RPMI7951 (cell line): ENCODE measurements around the gene UNC50. TPM values are rescaled to one million over a fixed set of nuclear protein-coding genes. Genes with fewer than 3 reads are reported as not detected.
"Not testable (repeated sequence)": the region's sequence is repeated elsewhere in the genome, so short reads cannot be mapped to it uniquely, and the experiment has no call there.

Experiments
- DNase-seq: peaks from one replicate; pipeline ENCODE4 v3.0.0-alpha.2; 2012; ENCODE audit warnings: low read depth
- total RNA-seq: library from RNA; depleted of rRNA; stranded (reverse); fragments of >200 nt; shearing (Covaris generic); gene quantifications from 2 replicates; pipeline ENCODE4 v1.2.3, GENCODE V29; 2014

The UNC50 gene
- total RNA-seq, 1 experiment from 2014 or later = 72.8 TPM

DNA sequence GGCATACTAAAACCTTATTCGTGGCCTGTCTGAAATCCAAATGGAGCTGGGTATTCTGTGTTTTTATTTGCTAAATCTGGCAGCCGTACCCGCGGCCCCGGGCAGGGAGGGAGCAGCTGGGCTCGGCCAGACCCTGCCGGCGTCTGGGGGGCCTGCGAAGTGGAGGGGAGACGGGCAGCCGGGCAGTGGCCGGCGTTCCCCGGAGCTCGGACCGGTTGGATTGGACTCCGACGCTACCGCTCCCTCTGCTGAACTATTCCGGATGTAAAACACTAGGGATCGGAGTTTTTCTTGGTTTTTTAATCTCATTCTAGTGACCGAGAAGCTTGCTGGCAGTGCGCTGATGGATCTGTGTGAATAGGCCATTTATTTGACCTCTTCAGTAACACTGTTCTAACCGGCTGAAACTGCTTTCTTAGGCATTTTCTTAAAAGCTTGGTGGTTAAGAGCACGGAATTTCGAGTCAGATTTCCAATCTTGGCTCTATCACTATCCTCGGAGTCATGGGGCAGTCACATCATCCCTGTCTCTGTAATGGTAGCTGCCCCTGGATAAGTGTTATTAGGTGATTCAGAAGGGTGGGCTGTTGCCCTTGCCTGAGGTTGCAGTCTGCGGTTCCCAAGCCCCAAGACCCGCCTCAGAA, 694 bp downstream of the UNC50 start:
- peak; percentile 47 for DNase-seq

GRCh38 chr2:98614024-98614739, 5.8 kb downstream of the UNC50 start:
- DNase-seq = no peak

- no peak for DNase-seq
These were observed 7.1 kb downstream of the UNC50 start for GRCh38 chr2:98615481-98615880.

- no peak for DNase-seq
These were observed 8.8 kb downstream of the UNC50 start for GRCh38 chr2:98617149-98617548.

DNA sequence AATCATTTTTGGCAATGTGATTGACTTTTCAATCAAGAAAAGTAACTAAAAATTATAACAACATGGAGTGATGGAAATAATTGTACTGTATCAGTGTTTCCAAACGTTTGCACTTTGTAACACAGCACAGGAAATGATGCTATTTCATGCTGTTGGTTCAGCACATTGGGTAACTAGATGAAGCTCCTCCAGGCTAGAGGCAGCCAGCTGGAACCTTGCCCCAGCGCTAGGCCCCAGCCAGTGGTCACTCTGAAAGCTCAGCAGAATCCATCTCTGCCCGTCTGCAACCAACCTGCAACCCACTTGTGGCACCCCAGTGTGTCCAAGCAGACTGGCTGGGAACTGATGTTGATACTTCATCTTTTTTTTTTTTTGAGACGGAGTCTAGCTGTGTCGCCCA, 15.3 kb downstream of the UNC50 start:
- peak; percentile 16 for DNase-seq

DNA sequence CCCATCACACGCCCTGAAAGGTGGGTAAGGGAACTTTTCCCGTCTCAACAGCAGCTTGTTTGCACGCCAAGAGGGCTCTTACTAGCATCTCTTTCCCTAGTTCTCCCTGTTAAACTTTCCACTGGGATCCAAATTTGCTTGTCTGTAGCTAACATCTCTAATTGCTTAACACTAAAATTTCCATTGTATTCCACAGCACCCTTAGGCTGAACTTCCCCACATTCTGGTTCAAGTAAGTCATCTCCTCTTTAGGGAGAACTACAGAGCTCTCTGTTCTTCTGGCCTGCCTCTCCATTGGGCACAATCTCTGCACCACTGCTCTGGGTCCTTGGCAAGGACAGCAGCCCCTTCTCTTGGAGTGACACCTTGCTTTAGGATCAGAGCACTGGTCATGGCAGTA, 24.0 kb downstream of the UNC50 start:
- no peak for DNase-seq

GRCh38 chr2:98634406-98635092, 26.2 kb downstream of the UNC50 start:
- DNase-seq = peak; percentile 79

DNA sequence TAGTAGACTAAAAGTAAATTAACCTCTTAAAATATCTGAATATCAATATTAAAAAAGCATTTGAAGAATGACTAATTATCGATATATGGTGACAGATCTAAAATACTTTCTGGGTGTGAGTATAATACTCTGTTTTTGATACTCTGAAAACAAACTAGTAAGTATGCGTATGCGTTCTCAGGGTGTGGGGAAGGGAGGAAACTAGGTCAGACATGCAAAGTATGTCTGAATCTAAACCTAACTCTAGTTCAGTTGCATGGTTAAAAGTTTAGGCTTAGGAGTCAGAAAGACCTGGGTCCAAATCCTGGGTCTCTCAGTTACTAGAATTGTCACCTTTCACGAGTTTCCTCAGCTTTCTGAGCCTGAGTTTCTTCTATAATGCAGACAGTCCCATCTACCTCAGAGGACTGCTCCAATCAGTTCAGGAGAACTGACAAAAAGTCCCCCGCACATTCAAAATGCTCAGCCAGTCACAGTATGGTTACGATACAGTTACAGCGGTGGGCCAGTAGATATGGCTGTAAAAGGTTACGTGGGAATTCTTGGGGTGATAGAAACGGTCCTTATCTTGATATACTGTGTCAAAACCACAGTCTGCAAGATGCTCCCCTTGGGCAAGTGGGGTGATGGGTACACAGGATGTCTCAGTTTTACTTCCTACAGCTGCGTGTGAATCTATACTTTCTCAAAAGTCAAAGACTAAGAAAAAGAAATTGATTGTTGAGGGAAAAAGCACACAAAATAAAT, 29.2 kb downstream of the UNC50 start:
- no peak for DNase-seq

DNA sequence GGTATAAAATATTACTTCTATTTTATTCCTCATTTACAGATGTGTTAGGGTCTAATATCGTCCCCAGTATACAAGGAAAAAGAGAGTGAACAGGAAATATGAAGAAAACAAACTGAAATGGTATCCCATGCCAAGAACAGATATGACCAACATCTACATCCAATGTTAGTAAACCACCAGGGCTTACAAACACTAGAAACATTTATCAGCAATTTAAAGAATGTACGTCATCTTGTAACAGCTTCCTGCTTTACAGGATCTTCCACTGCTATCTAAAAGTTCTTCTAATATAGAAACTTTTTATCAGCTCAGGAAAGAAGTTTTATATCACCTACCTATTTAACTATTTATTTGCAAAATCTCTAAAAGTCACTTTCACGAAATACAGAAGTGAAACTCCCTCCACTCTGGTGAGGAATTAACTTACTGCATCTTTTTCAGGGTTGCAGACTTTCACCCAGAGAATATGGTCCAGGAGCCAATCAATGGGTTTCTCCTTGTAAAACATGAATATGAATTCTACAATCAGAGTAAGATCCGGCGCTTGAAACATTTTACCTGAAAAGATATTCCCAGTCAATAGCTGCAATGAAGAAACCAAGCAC, 35.2 kb downstream of the UNC50 start:
- DNase-seq = no peak

DNA sequence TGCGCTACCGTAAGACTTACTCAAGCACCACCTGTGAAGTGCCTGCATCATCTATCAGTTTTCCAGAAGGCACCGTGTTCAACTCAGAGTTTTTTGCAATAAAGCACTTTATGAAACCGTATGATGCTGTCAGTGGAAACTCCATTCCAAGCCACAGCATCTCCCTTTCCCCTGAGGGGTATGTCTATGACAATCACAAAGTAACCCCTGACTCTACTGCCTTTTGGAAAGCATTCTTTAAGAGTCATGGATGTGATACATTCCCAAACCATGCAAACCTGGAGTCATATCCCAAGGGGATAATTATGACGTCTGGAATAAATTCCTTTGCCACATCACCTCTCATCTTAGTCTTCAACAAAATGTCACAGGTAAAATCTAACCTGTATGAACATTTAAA, 39.2 kb downstream of the UNC50 start:
- peak; percentile 13 for DNase-seq

DNA sequence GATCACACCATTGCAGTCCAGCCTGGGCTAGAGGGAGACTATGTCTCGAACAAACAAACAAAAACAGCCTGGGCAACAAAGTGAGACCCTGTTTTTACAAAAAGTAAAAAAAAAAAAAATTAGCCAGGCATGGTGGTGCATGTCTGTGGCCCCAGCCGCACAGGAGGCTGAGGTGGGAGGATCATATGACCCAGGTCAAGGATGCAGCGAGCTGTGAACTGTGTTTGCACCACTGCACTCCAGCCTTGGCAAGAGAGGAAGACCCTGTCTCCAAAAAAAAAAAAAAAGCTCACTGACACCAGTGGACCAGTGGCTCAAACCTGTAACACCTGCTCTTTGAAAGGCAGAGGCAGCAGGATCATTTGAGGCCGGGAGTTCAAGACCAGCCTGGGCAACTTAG, 40.1 kb downstream of the UNC50 start:
- DNase-seq = no peak

GRCh38 chr2:98649135-98649991, 41.0 kb downstream of the UNC50 start:
- peak; percentile 70 for DNase-seq

DNA sequence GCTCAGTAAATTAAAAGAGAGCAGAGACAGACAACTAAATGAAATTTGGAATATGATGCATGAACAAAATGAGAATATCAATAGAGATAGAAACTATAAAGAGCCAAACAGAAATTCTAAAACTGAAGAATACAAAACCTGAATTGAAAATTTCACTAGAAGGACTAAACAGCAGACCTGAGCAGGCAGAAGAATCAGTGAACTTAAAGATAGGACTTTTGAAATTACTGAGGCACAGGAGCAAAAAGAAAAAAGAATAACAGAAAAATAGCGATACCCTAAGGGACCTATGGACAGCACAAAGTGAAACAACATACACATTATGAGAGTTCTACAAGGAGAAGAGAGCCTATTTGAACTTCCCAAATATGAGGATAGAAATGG, 41.6 kb downstream of the UNC50 start:
- DNase-seq = no peak

DNA sequence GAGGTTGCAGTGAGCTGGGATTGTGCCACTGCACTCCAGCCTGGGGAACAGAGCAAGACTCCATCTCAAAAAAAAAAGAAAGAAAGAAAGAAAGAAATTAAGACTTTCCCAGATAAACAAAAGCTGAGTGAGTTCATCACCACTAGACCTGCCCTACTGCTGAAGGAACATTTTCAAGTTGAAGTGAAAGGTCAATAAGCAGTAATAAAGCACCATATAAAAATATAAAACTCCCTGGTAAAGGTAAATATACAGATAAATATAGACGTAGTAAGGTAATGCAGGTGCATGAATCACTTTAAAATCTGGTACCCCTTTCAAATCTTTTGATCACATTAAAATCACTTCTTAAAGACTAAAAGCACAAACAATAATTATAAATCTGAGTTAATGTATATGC, 42.6 kb downstream of the UNC50 start:
- DNase-seq = no peak

DNA sequence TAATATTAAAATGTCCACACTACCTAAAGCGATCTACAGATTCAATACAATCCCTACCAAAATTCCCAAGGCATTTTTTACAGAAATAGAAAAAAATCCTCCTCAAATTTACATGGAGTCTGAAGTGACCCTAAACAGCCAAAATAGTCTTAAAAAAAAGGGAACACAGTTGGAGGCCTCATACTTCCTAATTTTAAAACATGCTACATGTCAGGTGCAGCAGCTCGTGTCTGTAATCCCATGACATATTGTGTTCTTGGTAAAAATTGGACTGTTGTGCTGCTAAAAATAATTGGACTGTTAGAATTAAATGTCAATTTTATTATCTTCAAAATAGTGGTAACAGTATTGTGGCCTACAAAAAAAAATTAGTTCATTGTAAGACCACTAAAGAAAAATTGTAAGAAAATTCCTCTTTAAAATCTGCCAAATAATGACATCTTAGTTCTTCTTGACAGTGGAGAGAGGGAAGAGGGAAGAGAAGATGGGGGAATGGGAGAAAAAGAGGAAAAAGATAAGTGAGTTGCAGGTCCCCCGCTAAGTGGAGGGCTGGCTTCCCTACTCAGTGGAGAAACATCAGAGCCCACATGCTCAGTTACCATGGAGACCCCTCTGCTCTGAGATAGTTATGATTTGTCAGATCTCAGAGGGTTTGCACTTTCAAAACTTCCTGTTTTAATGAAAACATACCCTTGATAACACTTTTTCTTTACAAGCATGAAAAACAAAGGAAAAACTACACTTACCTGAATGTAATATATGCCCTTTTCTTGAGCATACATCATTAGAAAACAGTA, 46.5 kb downstream of the UNC50 start:
- no peak for DNase-seq

DNA sequence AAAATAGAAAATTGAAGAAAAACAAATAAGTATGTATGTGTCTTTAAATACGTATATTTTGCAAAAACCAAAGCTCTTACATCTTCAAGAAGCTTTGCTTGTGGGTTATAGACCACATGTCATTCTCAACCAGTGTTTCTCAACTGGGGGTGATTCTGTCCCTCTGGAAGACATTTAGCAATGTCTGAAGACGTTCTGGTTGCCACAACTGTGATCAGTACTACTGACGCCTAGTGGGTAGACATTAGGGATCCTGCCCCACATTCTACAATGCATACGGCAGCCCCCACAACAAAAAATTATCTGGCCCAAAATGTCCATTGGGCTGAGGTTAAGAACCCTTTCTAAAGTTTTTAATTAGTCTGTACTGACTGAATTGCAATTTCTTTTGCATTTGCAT, 48.4 kb downstream of the UNC50 start:
- no peak for DNase-seq

GRCh38 chr2:98658816-98659490, 50.6 kb downstream of the UNC50 start:
- no peak for DNase-seq

DNA sequence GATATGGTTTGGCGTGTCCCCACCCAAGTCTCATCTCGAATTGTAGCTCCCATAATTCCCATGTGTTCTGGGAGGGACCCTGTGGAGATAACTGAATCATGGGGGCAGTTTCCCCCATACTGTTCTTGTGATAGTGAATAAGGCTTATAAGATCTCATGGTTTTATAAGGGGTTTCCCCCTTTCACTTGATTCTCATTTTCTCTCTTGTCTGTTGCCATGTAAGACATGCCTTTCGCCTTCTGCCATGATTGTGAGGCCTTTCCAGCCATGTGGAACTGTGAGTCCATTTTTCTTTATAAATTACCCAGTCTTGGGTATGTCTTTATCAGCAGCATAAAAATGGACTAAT, 51.1 kb downstream of the UNC50 start:
- DNase-seq = not testable (repeated sequence)

GRCh38 chr2:98663511-98664090, 55.2 kb downstream of the UNC50 start:
- no peak for DNase-seq
